GM12872 (cell line): ENCODE results near the gene ERICH6.

Experiments used
- CTCF ChIP-seq: IDR thresholded peaks from 3 replicates; pipeline ENCODE4 v1.5.1; 2011; ENCODE audit warnings: low read depth, mild to moderate bottlenecking, low read length, moderate library complexity; ENCODE audit not compliant: insufficient read depth

ERICH6 gene

GRCh38 chr3:150733936-150734794 lies 30.4 kb upstream of the ERICH6 start:
- TF ChIP-seq CTCF = no peak

GRCh38 chr3:150733373-150733935 lies 29.7 kb upstream of the ERICH6 start:
- no peak for TF ChIP-seq CTCF

GRCh38 chr3:150729682-150730360 lies 26.1 kb upstream of the ERICH6 start:
- TF ChIP-seq CTCF = no peak

GRCh38 chr3:150727653-150728502 lies 24.2 kb upstream of the ERICH6 start:
- TF ChIP-seq CTCF = no peak

DNA sequence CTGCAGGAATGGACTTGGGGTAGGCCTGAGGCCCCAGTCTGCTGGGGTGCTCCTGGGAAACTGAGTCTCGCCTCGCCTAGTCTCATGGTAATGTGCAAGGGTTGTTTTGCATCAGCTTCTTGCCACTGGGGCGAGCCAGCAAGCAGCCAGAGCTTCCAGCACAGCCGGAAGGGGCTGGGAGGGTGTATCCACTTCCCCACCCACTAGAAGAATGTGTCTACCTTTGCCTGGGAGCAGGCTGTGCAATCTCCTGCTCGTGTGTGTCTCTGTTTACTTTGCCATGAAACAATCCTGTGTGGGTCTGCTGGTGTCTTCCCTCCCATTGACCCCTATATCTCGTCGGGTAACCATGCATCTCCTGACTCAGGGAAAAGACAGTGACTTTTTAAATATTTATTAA lies 21.8 kb upstream of the ERICH6 start:
- TF ChIP-seq CTCF = no peak

DNA sequence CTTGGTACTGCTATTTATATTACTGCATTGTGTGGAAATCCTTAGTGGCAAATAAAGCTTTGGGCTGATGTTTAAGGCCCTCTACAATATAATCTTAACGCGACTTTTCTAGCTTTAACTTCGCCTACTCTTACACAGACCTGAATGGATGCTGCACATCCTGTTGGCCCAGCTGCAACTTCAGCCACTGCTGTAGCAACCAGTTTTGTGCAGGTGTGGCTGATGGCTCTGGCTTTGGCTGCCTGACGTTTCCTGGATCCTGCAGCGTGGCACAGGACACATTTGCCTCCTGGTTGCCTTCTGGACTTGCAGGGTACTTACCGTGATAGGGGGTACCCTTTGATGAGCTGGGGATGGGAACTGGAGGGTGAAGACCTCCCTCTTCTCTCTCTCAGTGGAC lies 20.2 kb upstream of the ERICH6 start:
- TF ChIP-seq CTCF = no peak

DNA sequence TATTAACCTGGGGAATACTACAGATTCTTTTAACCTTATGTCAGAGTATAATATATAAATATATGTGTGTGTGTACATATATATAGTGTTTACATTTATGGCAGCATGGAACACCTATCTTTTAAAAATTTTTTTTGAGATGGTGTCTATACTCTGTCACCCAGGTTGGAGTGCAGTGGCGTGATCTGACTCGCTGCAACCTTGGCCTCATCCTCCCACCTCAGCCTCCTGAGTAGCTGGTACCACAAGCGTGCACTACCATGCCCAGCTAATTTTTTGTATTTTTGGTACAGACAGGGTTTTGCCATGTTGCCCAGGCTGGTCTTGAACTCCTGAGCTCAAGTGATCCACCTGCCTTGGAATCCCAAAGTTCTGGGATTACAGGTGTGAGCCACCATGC lies 18.5 kb upstream of the ERICH6 start:
- no peak for TF ChIP-seq CTCF
